NT2/D1 (cell line): ENCODE data around the gene GRID2.

ENCODE experiments used
- SUZ12 ChIP-seq: IDR thresholded peaks from 2 replicates; pipeline ENCODE4 v1.6.1; 2011; ENCODE audit not compliant: insufficient read length, insufficient read depth; ENCODE audit errors: extremely low read depth
- YY1 ChIP-seq: IDR thresholded peaks from 2 replicates; pipeline ENCODE4 v1.6.1; 2011; ENCODE audit not compliant: insufficient read length, insufficient read depth
- ZNF274 ChIP-seq: IDR thresholded peaks from 2 replicates; pipeline ENCODE4 v1.6.1; 2011; ENCODE audit warnings: mild to moderate bottlenecking, low read depth, low read length

DNA sequence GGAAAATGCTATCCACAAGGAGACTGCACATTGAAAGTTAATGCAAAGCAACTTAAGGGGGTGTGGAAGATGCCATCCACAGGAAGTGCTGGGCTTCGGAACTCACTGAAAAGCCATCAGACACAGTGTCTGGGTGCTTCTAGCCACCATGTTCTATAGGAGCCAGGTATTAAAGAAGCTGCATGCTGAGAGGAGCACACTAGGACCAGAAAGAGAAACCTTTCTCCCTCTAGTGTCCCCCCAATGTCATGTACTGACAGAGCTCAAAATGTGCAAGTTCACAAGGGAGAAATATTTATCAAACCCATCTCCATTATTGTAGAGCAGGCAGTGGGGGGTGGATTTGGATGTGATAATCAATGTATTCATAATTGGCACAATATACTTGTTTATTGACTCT lies 510.9 kb downstream of the GRID2 start:
- TF ChIP-seq YY1, result no peak
- no peak for TF ChIP-seq SUZ12
- no peak for TF ChIP-seq ZNF274
